Keratinocyte (primary cell): ENCODE data around the gene ARMC9. TPM values are rescaled to one million over a fixed set of nuclear protein-coding genes. Genes with fewer than 3 reads are reported as not detected.

ENCODE experiments used
- DNase-seq: peaks from one replicate; pipeline ENCODE4 v3.0.0-alpha.2; 2011; ENCODE audit warnings: low read depth, missing footprints, low spot score
- FAIRE-seq: peaks from 2 replicates; lab custom pipeline; 2011; peaks lifted over from hg19 to GRCh38; lab: Jason Lieb, UNC
- H2AFZ ChIP-seq: 2 replicates; pipeline ENCODE4 v1.6.0; 2012; ENCODE audit warnings: low read length, control low read depth, inconsistent platforms; ENCODE audit not compliant: control insufficient read depth
- H3K27ac ChIP-seq: 2 replicates; pipeline ENCODE4 v1.5.1; 2011; ENCODE audit warnings: low read length; ENCODE audit not compliant: control insufficient read depth, insufficient read depth
- H3K27me3 ChIP-seq: 3 replicates; pipeline ENCODE4 v1.6.0; 2011; ENCODE audit warnings: low read length; ENCODE audit not compliant: control insufficient read depth, insufficient read depth; ENCODE audit errors: extremely low read depth
- H3K36me3 ChIP-seq, 2 experiments: 2 replicates in 1 of 2; 3 replicates in 1 of 2; pipeline ENCODE4 v1.5.1; 2011; ENCODE audit warnings: low read length in 2 of 2, mild to moderate bottlenecking in 1 of 2; ENCODE audit not compliant: control insufficient read depth in 2 of 2, insufficient read depth in 2 of 2; ENCODE audit errors: extremely low read depth in 1 of 2
- H3K4me1 ChIP-seq: 3 replicates; pipeline ENCODE4 v1.5.1; 2011; ENCODE audit warnings: low read length; ENCODE audit not compliant: control insufficient read depth, insufficient read depth; ENCODE audit errors: extremely low read depth
- H3K4me2 ChIP-seq: 3 replicates; pipeline ENCODE4 v1.6.0; 2011; ENCODE audit warnings: low read depth, low read length; ENCODE audit not compliant: control insufficient read depth, insufficient read depth; ENCODE audit errors: extremely low read depth
- H3K4me3 ChIP-seq, 3 experiments: fragments of 200-600 bp in 1 of 3; sonication (generic) in 1 of 3; 2 replicates in 2 of 3; 3 replicates in 1 of 3; pipeline ENCODE4 v1.5.1; 2011 to 2016; ENCODE audit warnings: low read length in 3 of 3, mild to moderate bottlenecking in 3 of 3, control low read depth in 2 of 3, inconsistent platforms in 1 of 3, low read depth in 1 of 3, mixed read lengths in 1 of 3, mixed run types in 1 of 3, moderate library complexity in 1 of 3; ENCODE audit not compliant: control insufficient read depth in 2 of 3, insufficient read depth in 2 of 3; ENCODE audit errors: extremely low read depth in 1 of 3
- H3K79me2 ChIP-seq: 2 replicates; pipeline ENCODE4 v1.6.0; 2012; ENCODE audit warnings: low read length; ENCODE audit not compliant: control insufficient read depth, insufficient read depth
- H3K9ac ChIP-seq: 3 replicates; pipeline ENCODE4 v1.6.0; 2011; ENCODE audit warnings: low read length; ENCODE audit not compliant: control insufficient read depth, insufficient read depth; ENCODE audit errors: extremely low read depth
- H3K9me1 ChIP-seq: 3 replicates; pipeline ENCODE4 v1.6.0; 2011; ENCODE audit warnings: low read length; ENCODE audit not compliant: control insufficient read depth, insufficient read depth; ENCODE audit errors: extremely low read depth
- H3K9me3 ChIP-seq: 2 replicates; pipeline ENCODE4 v1.5.1; 2012; ENCODE audit warnings: low read depth, low read length; ENCODE audit not compliant: control insufficient read depth
- H4K20me1 ChIP-seq: 3 replicates; pipeline ENCODE4 v1.6.0; 2011; ENCODE audit warnings: low read length; ENCODE audit not compliant: control insufficient read depth, insufficient read depth; ENCODE audit errors: extremely low read depth
- EZH2 ChIP-seq: IDR thresholded peaks from one replicate; pipeline ENCODE4 v1.6.1; 2012; ENCODE audit warnings: inconsistent platforms, mild to moderate bottlenecking, low read length, moderate library complexity
- dilution Hi-C: fragments of 300-500 bp; cut with MboI; formaldehyde crosslinking; loops from one replicate; pipeline ENCODE4 v1.7.0; 2020; ENCODE audit warnings: low sequenced_read_pairs; ENCODE audit not compliant: extremely low pct_ligation_motif_present
- polyA plus RNA-seq, 5 experiments: library from polyadenylated mRNA; depleted of rRNA in 3 of 5; stranded (reverse) in 3 of 5; stranded (forward) in 1 of 5; unstranded in 1 of 5; fragments of >200 nt; gene quantifications; 1 replicate in 1 of 5; 2 replicates in 3 of 5; 3 replicates in 1 of 5; pipeline versions ENCODE4 v1.2.1 to v1.2.3, GENCODE V29; 2011 to 2012; ENCODE audit warnings: missing spikeins in 2 of 5, low read depth in 1 of 5, low replicate concordance in 1 of 5
- TF ChIP-seq, protein P1 (sequence below), 3 experiments: IDR thresholded peaks in 1 of 3; conservative IDR thresholded peaks in 1 of 3; optimal IDR thresholded peaks in 1 of 3; 2 replicates in 2 of 3; 3 replicates in 1 of 3; pipeline versions ENCODE3 to v1.5.1; 2011; ENCODE audit warnings: low read length in 3 of 3, mild to moderate bottlenecking in 3 of 3, moderate library complexity in 2 of 3, control low read depth in 1 of 3, inconsistent platforms in 1 of 3; ENCODE audit not compliant: insufficient read depth in 2 of 3; ENCODE audit errors: extremely low read depth in 1 of 3

Gene ARMC9
- polyA plus RNA-seq, 1 donor (not counting 4 experiments of a cell fraction or from before 2014, with no cell fraction given): 16.2 TPM

DNA sequence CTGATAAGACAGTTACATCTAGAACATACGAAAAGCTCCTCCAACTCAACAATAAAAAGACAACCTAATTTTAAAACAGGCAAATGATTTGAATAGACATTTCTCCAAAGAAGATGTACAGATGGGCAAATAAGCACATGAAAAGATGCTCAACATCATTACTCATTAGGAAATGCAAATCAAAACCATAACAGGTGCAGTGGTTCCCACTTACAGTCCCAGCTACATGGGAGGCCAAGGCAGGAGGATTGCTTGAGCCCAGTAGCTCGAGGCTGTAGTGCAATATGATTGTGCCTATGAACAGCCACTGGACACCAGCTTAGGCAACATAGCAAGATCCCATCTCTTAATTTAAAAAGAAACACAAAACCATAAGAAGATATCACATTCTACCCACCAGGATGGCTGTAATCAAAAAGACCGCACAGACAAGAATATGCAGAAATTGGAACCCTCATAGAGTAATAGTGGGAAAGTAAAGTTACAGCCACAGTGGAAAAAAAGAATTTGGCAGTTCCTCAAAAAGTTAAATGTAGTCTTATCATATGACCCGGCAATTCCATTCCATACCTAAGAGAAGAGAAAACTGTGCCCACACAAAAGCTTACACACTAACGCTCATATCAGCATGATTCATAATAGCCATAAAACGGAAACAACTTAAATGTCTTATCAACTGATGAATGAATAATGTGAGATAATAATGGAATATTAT is 30.5 kb upstream of the ARMC9 start:
- Histone ChIP-seq H3K36me3 (peaks cover 14 to 28% of the 10 kb centered on the region in 2 experiments), H2AFZ (no peak overlapping the region), H3K27ac (no peak overlapping the region), H3K9me3 (no peaks in the 10 kb centered on the region), H3K4me1 (no peaks in the 10 kb centered on the region), H3K4me2 (no peak overlapping the region), H3K4me3 (no peak overlapping the region), H3K79me2 (no peaks in the 10 kb centered on the region), H4K20me1 (no peaks in the 10 kb centered on the region), H3K27me3 (no peaks in the 10 kb centered on the region), H3K9me1 (no peaks in the 10 kb centered on the region), H3K9ac (no peak overlapping the region)
- dilution Hi-C loops: no loop called here
- DNase-seq (no peak), FAIRE-seq (no peak)
- TF ChIP-seq EZH2: no peak
- TF ChIP-seq, protein P1, sequence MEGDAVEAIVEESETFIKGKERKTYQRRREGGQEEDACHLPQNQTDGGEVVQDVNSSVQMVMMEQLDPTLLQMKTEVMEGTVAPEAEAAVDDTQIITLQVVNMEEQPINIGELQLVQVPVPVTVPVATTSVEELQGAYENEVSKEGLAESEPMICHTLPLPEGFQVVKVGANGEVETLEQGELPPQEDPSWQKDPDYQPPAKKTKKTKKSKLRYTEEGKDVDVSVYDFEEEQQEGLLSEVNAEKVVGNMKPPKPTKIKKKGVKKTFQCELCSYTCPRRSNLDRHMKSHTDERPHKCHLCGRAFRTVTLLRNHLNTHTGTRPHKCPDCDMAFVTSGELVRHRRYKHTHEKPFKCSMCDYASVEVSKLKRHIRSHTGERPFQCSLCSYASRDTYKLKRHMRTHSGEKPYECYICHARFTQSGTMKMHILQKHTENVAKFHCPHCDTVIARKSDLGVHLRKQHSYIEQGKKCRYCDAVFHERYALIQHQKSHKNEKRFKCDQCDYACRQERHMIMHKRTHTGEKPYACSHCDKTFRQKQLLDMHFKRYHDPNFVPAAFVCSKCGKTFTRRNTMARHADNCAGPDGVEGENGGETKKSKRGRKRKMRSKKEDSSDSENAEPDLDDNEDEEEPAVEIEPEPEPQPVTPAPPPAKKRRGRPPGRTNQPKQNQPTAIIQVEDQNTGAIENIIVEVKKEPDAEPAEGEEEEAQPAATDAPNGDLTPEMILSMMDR (optimal IDR thresholded peaks at IDR 0.05 in 1 of 3, IDR thresholded peaks at IDR 0.05 in 1 of 3, conservative IDR thresholded peaks at IDR 0.05 in 1 of 3; ENCODE audit: extremely low read depth in 1 of 3, insufficient read depth in 2 of 3, low read length in 3 of 3): no peak

DNA sequence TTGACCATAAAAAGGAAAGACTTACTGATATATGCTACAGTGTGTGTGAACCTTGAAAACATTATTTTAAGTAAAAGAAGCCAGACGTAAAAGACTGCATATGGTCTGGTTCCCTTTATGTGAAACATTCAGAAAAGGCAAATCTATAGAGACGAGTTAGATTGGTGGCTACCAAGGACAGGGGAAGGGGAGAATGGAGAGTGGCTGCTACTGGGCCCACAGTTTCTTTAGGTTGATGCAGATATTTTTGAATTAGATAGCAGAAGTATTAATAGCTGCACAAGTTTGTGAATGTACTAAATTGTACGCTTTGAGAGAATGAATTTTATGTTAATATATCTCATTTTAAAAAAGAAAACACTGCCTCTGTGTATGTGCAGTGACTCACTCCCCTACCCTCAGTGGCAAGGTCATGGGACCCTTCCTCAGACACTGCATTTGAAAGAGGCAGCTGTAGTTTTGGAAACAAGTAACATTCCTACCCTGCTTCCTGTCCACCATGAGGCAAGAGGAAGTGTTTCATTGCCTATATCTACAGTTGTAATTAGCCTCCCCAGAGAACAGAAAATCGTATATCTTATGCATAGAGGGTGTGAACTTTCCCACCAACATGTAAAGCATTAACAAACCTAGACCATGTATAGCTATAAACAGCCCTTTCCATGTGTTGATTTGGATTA is 29.8 kb upstream of the ARMC9 start:
- H3K36me3 ChIP-seq: peaks cover 11 to 24% of the 10 kb centered on the region in 2 experiments
- H3K9me3 ChIP-seq: no peaks in the 10 kb centered on the region
- H3K4me1 ChIP-seq: no peaks in the 10 kb centered on the region
- dilution Hi-C loops: no loop called here
- H4K20me1 ChIP-seq: no peaks in the 10 kb centered on the region
- no peaks in the 10 kb centered on the region for H3K79me2 ChIP-seq
- H3K9me1 ChIP-seq: no peaks in the 10 kb centered on the region
- H3K4me3 ChIP-seq: no peak overlapping the region
- H3K27me3 ChIP-seq: no peaks in the 10 kb centered on the region
- FAIRE-seq (no peak), DNase-seq (no peak)
- H3K27ac ChIP-seq: no peak overlapping the region
- H3K9ac ChIP-seq: no peak overlapping the region
- no peak overlapping the region for H2AFZ ChIP-seq
- TF ChIP-seq, protein P1 (optimal IDR thresholded peaks at IDR 0.05 in 1 of 3, IDR thresholded peaks at IDR 0.05 in 1 of 3, conservative IDR thresholded peaks at IDR 0.05 in 1 of 3; ENCODE audit: extremely low read depth in 1 of 3, insufficient read depth in 2 of 3, low read length in 3 of 3): no peak
- TF ChIP-seq EZH2: no peak
- H3K4me2 ChIP-seq: no peak overlapping the region
